GM13976 (cell line): Measurements from ENCODE around the gene EFNA5.

Experiments
- DNase-seq: peaks from one replicate; pipeline ENCODE4 v3.0.0; 2012; ENCODE audit warnings: low spot score
- CTCF ChIP-seq: IDR thresholded peaks from 2 replicates; pipeline ENCODE4 v1.5.1; 2012; ENCODE audit warnings: borderline replicate concordance, mild to moderate bottlenecking; ENCODE audit not compliant: insufficient read depth; ENCODE audit errors: extremely low read depth, missing control alignments, control extremely low read depth
- in situ Hi-C: fragments of 300-500 bp; cut with MboI; formaldehyde crosslinking; loops from one replicate; pipeline ENCODE4 v1.12.0; 2022; ENCODE audit warnings: low sequenced_read_pairs, mixed read lengths, inconsistent platforms; ENCODE audit not compliant: unreplicated experiment

The EFNA5 gene

GRCh38 chr5:107670932-107671741, at the start of gene EFNA5:
TSS of gene EFNA5 (minus strand) at chr5:107670937.
- in situ Hi-C loops, result no loop called here
- DNase-seq, result peak; percentile 56

GRCh38 chr5:107719034-107719606, 48.4 kb upstream of the EFNA5 start:
- no peak for TF ChIP-seq CTCF
- no peak for DNase-seq
- in situ Hi-C loops, result no loop called here

More at GRCh38 chr5:107670932-107671741, at the start of gene EFNA5:
- no peak for TF ChIP-seq CTCF

GRCh38 chr5:107717816-107718215, 47.1 kb upstream of the EFNA5 start:
- no peak for TF ChIP-seq CTCF
- no peak for DNase-seq
- in situ Hi-C loops, result no loop called here

- in situ Hi-C loops, result no loop called here
- DNase-seq, result no peak
- no peak for TF ChIP-seq CTCF
Observed at GRCh38 chr5:107713228-107713627, 42.5 kb upstream of the EFNA5 start.

- in situ Hi-C loops, result no loop called here
- DNase-seq, result no peak
- no peak for TF ChIP-seq CTCF
Observed at GRCh38 chr5:107712359-107712870, 41.7 kb upstream of the EFNA5 start.

GRCh38 chr5:107705402-107706014, 34.8 kb upstream of the EFNA5 start:
- no peak for DNase-seq

More at GRCh38 chr5:107705402-107706014, 34.8 kb upstream of the EFNA5 start:
- in situ Hi-C loops, result no loop called here
- no peak for TF ChIP-seq CTCF
